H1 (cell line): Measurements from ENCODE around the gene ZNF423. TPM values are rescaled to one million over a fixed set of nuclear protein-coding genes. Genes with fewer than 3 reads are reported as not detected.

Source experiments
- CTCF ChIA-PET: fragments of 300-600 bp; sonication (Branson Sonifier 250); formaldehyde crosslinking; loops from one replicate; lab custom pipeline; 2021; ENCODE audit not compliant: partially characterized antibody; lab: Charles Lee
- POLR2A ChIA-PET: fragments of 300-600 bp; sonication (Branson Sonifier 250); formaldehyde crosslinking; loops from one replicate; lab custom pipeline; 2021; ENCODE audit warnings: inconsistent platforms; ENCODE audit not compliant: partially characterized antibody; lab: Charles Lee
- DNase-seq, 2 experiments: peaks; one replicate each; pipeline versions ENCODE4 v3.0.0 to v3.0.0-alpha.2; 2010 to 2022; ENCODE audit warnings: low spot score in 2 of 2, low read depth in 1 of 2, mixed read lengths in 1 of 2
- FAIRE-seq: peaks from 2 replicates; lab custom pipeline; 2011; peaks lifted over from hg19 to GRCh38; lab: Jason Lieb, UNC
- H2AFZ ChIP-seq: 2 replicates; pipeline ENCODE4 v1.8.1; 2012; ENCODE audit warnings: low read length, inconsistent platforms
- H2AK5ac ChIP-seq: 2 replicates; pipeline ENCODE4 v1.6.1; 2013; ENCODE audit warnings: low read depth, low read length
- H2BK120ac ChIP-seq: replicated peaks from 2 replicates; pipeline ENCODE3; 2013; ENCODE audit warnings: low read depth, low read length, inconsistent platforms
- H2BK12ac ChIP-seq: 2 replicates; pipeline ENCODE4 v1.6.1; 2013; ENCODE audit warnings: low read depth, low read length
- H2BK15ac ChIP-seq: 2 replicates; pipeline ENCODE4 v1.6.1; 2013; ENCODE audit warnings: low read length
- H2BK20ac ChIP-seq: 2 replicates; pipeline ENCODE4 v1.6.1; 2013; ENCODE audit warnings: low read length
- H2BK5ac ChIP-seq: 2 replicates; pipeline ENCODE4 v1.6.1; 2013; ENCODE audit warnings: low read depth, low read length
- H3K14ac ChIP-seq: 2 replicates; pipeline ENCODE4 v1.6.1; 2013; ENCODE audit warnings: inconsistent platforms; ENCODE audit not compliant: insufficient read length
- H3K18ac ChIP-seq: 2 replicates; pipeline ENCODE4 v1.6.1; 2013; ENCODE audit warnings: low read length; ENCODE audit errors: extremely low read depth
- H3K23ac ChIP-seq: 2 replicates; pipeline ENCODE4 v1.6.1; 2013; ENCODE audit warnings: inconsistent platforms; ENCODE audit not compliant: insufficient read length
- H3K23me2 ChIP-seq: 2 replicates; pipeline ENCODE4 v1.6.1; 2013; ENCODE audit warnings: low read depth, low read length
- H3K27ac ChIP-seq: 2 replicates; pipeline ENCODE4 v1.6.1; 2011; ENCODE audit warnings: low read depth, low read length, inconsistent platforms
- H3K27me3 ChIP-seq, 4 experiments: replicated peaks in 1 of 4; 1 replicate in 1 of 4; 2 replicates in 3 of 4; pipeline versions ENCODE4 v1.6.1 to v1.8.1; 2011 to 2013; ENCODE audit warnings: low read length in 3 of 4, mild to moderate bottlenecking in 3 of 4, inconsistent platforms in 2 of 4, mixed read lengths in 2 of 4, moderate library complexity in 1 of 4; ENCODE audit not compliant: control insufficient read depth in 3 of 4, insufficient read depth in 3 of 4; ENCODE audit errors: extremely low read depth in 1 of 4
- H3K36me3 ChIP-seq, 4 experiments: 2 replicates each; pipeline versions ENCODE4 v1.6.1 to v1.8.1; 2011 to 2013; ENCODE audit warnings: mild to moderate bottlenecking in 4 of 4, low read length in 3 of 4, moderate library complexity in 2 of 4, control low read depth in 1 of 4, inconsistent platforms in 1 of 4; ENCODE audit not compliant: insufficient read depth in 4 of 4, control insufficient read depth in 2 of 4
- H3K4ac ChIP-seq: replicated peaks from 2 replicates; pipeline ENCODE3; 2013; ENCODE audit warnings: low read length, low read depth, mixed read lengths, inconsistent platforms; ENCODE audit not compliant: insufficient read length
- H3K4me1 ChIP-seq, 4 experiments: replicated peaks in 1 of 4; 1 replicate in 1 of 4; 2 replicates in 3 of 4; pipeline versions ENCODE4 v1.6.1 to v1.8.1; 2011 to 2013; ENCODE audit warnings: low read length in 3 of 4, inconsistent platforms in 2 of 4, mixed read lengths in 1 of 4; ENCODE audit not compliant: insufficient read depth in 4 of 4, control insufficient read depth in 3 of 4
- H3K4me2 ChIP-seq, 2 experiments: 2 replicates each; pipeline versions ENCODE4 v1.6.1 to v1.8.1; 2011 to 2013; ENCODE audit warnings: low read depth in 2 of 2, low read length in 2 of 2, control low read depth in 1 of 2, inconsistent platforms in 1 of 2, mild to moderate bottlenecking in 1 of 2; ENCODE audit not compliant: insufficient read depth in 1 of 2
- H3K4me3 ChIP-seq, 4 experiments: fragments of 200-600, 300-600 bp in 1 of 4; sonication (generic), shearing (Covaris generic), sonication (Bioruptor Twin) in 1 of 4; 2 replicates each; pipeline versions ENCODE4 v1.5.1 to v1.8.1; 2011 to 2016; ENCODE audit warnings: low read length in 4 of 4, low read depth in 3 of 4, control low read depth in 2 of 4, inconsistent platforms in 2 of 4, mild to moderate bottlenecking in 2 of 4, mixed read lengths in 1 of 4, moderate library complexity in 1 of 4; ENCODE audit not compliant: insufficient read depth in 2 of 4; ENCODE audit errors: extremely low read depth in 1 of 4
- H3K56ac ChIP-seq: replicated peaks from 2 replicates; pipeline ENCODE3; 2013; ENCODE audit warnings: low read depth, mild to moderate bottlenecking, mixed read lengths, low read length, inconsistent platforms; ENCODE audit not compliant: insufficient read length
- H3K79me1 ChIP-seq: 2 replicates; pipeline ENCODE4 v1.6.1; 2013; ENCODE audit warnings: low read depth, low read length, control low read depth
- H3K79me2 ChIP-seq, 2 experiments: 2 replicates each; pipeline versions ENCODE4 v1.6.1 to v1.8.1; 2012 to 2013; ENCODE audit warnings: low read length in 2 of 2, mild to moderate bottlenecking in 2 of 2, inconsistent platforms in 1 of 2; ENCODE audit not compliant: insufficient read depth in 2 of 2, control insufficient read depth in 1 of 2
- H3K9ac ChIP-seq, 4 experiments: replicated peaks in 1 of 4; 1 replicate in 1 of 4; 2 replicates in 3 of 4; pipeline versions ENCODE4 v1.6.1 to v1.8.1; 2011 to 2013; ENCODE audit warnings: low read depth in 3 of 4, low read length in 3 of 4, control low read depth in 2 of 4, mild to moderate bottlenecking in 2 of 4, moderate library complexity in 2 of 4, inconsistent platforms in 1 of 4; ENCODE audit errors: extremely low read depth in 1 of 4
- H3K9me3 ChIP-seq, 2 experiments: 2 replicates each; pipeline versions ENCODE4 v1.6.1 to v1.8.1; 2012 to 2013; ENCODE audit warnings: mild to moderate bottlenecking in 2 of 2, moderate library complexity in 2 of 2, control low read depth in 1 of 2, inconsistent platforms in 1 of 2, low read depth in 1 of 2, low read length in 1 of 2, mixed read lengths in 1 of 2; ENCODE audit not compliant: insufficient read depth in 2 of 2
- H4K20me1 ChIP-seq, 2 experiments: replicated peaks in 1 of 2; 2 replicates each; pipeline versions ENCODE3 to v1.8.1; 2011 to 2013; ENCODE audit warnings: inconsistent platforms in 2 of 2, low read length in 2 of 2, mild to moderate bottlenecking in 1 of 2; ENCODE audit not compliant: insufficient read depth in 2 of 2, control insufficient read depth in 1 of 2
- H4K5ac ChIP-seq: 2 replicates; pipeline ENCODE4 v1.6.1; 2013; ENCODE audit warnings: low read length, low read depth, mixed read lengths, inconsistent platforms; ENCODE audit not compliant: insufficient read length
- H4K8ac ChIP-seq: 2 replicates; pipeline ENCODE4 v1.8.0; 2013; ENCODE audit warnings: mild to moderate bottlenecking, moderate library complexity, low read length, inconsistent platforms; ENCODE audit not compliant: insufficient read depth; ENCODE audit errors: extremely low read depth
- H4K91ac ChIP-seq: replicated peaks from 2 replicates; pipeline ENCODE3; 2013; ENCODE audit warnings: low read length, mixed read lengths, inconsistent platforms; ENCODE audit not compliant: insufficient read length
- ATF2 ChIP-seq: IDR thresholded peaks from 2 replicates; pipeline ENCODE4 v1.6.1; 2012; ENCODE audit warnings: low read length, inconsistent platforms
- ATF3 ChIP-seq: IDR thresholded peaks from 2 replicates; pipeline ENCODE4 v1.6.1; 2011; ENCODE audit warnings: low read depth, mild to moderate bottlenecking, low read length; ENCODE audit not compliant: insufficient read depth
- CBX8 ChIP-seq: fragments of 300-800, 300-1000 bp; sonication (generic); IDR thresholded peaks from 2 replicates; pipeline ENCODE4 v1.7.1; 2016; ENCODE audit warnings: low read depth, low read length, borderline replicate concordance
- EP300 ChIP-seq, 2 experiments: IDR thresholded peaks; 1 replicate in 1 of 2; 2 replicates in 1 of 2; pipeline ENCODE4 v1.6.1; 2011 to 2012; ENCODE audit warnings: low read depth in 2 of 2, low read length in 2 of 2, mild to moderate bottlenecking in 2 of 2, borderline replicate concordance in 1 of 2, inconsistent platforms in 1 of 2, moderate library complexity in 1 of 2
- KDM1A ChIP-seq: fragments of 200-600, 300-600 bp; sonication (generic); IDR thresholded peaks from 2 replicates; pipeline ENCODE4 v1.7.1; 2016; ENCODE audit warnings: mild to moderate bottlenecking, low read length, borderline replicate concordance
- KDM4A ChIP-seq: IDR thresholded peaks from one replicate; pipeline ENCODE4 v1.7.1; 2012; ENCODE audit warnings: low read depth, mild to moderate bottlenecking, moderate library complexity, low read length, inconsistent platforms; ENCODE audit not compliant: severe bottlenecking
- MAFK ChIP-seq: IDR thresholded peaks from 2 replicates; pipeline ENCODE4 v1.6.1; 2012; ENCODE audit warnings: low read depth, mild to moderate bottlenecking, improper control_type of control experiment, low read length
- RNF2 ChIP-seq: fragments of 200-900, 300-1000 bp; sonication (generic); IDR thresholded peaks from 2 replicates; pipeline ENCODE4 v1.7.1; 2016; ENCODE audit warnings: borderline replicate concordance, low read depth, mild to moderate bottlenecking, antibody characterized with exemption, low read length; ENCODE audit not compliant: poor library complexity, severe bottlenecking; ENCODE audit errors: missing control alignments
- TAF7 ChIP-seq: optimal IDR thresholded peaks from 2 replicates; pipeline ENCODE3; 2011; ENCODE audit warnings: low read depth, mild to moderate bottlenecking, inconsistent platforms, low read length, moderate library complexity, borderline replicate concordance
- WGBS, 2 experiments: shearing (Covaris generic) in 1 of 2; methylation state at CpG; one replicate each; pipeline versions ENCODE4 v1.1.6 to v1.1.7; 2013 to 2015; ENCODE audit warnings: low lambda C conversion rate in 2 of 2, mixed read lengths in 2 of 2, inconsistent platforms in 1 of 2, low coverage in 1 of 2, missing lambda C conversion rate in 1 of 2; ENCODE audit not compliant: insufficient replicate concordance in 2 of 2, insufficient coverage in 1 of 2, insufficient read length in 1 of 2; ENCODE audit errors: extremely low coverage in 1 of 2, missing lambda C conversion rate in 1 of 2; 5-methylcytosine and 5-hydroxymethylcytosine counted together
- polyA plus RNA-seq, 7 experiments: library from polyadenylated mRNA; depleted of rRNA in 3 of 7; stranded (reverse) in 5 of 7; unstranded in 2 of 7; fragments of >200 nt in 5 of 7; fragments of 200-250 nt in 2 of 7; gene quantifications; 1 replicate in 5 of 7; 2 replicates in 1 of 7; 4 replicates in 1 of 7; pipeline versions ENCODE4 v1.2.1 to v1.2.3, GENCODE V29; 2011 to 2013; ENCODE audit warnings: missing spikeins in 2 of 7, mixed read lengths in 2 of 7
- total RNA-seq: library from RNA; stranded (reverse); fragmentation: NEBNext Ultra II Directional; extraction: Animal tissue kit (Norgen Biotek cat#: 25700); gene quantifications from 2 replicates; pipeline ENCODE4 v1.2.1, GENCODE V29; 2021

Gene ZNF423
- total and polyA plus RNA-seq, 2 of the 8 experiments (the other 6 are each of a cell fraction or from before 2014, with no cell fraction given), result 38.2 to 52.3 TPM

- no peak overlapping the region for H2BK12ac ChIP-seq
- H3K27ac ChIP-seq, result no peak overlapping the region
- no peak overlapping the region for H2AFZ ChIP-seq
- H3K56ac ChIP-seq, result no peak overlapping the region
- no peak overlapping the region for H3K4ac ChIP-seq
- no peaks in the 10 kb centered on the region for H3K27me3 ChIP-seq
- H3K79me1 ChIP-seq, result peaks cover 4% of the 10 kb centered on the region
- 94% methylated on average over 9 of the region's 9 CpGs; no CpG with 5 or more reads in 1 of the 2 experiments for WGBS, 2 experiments
- no peak overlapping the region for H3K4me2 ChIP-seq
- no peak overlapping the region for H3K23ac ChIP-seq
- H3K9ac ChIP-seq, result no peak overlapping the region
- H2AK5ac ChIP-seq, result no peak overlapping the region
- no peak overlapping the region for H3K4me3 ChIP-seq
- peak in 1 of 2 experiments; percentile 35 for DNase-seq
- ChIA-PET CTCF (interaction anchor here (1.0 to 4.0 kb wide), 3 partner anchors 11 to 90 kb away, joined by 3 to 16 read pairs (median 5); no protein-coding TSS in a partner anchor), POLR2A (interaction anchor here (1.4 kb wide), 1 partner anchor 11 kb away, joined by 4 read pairs; no protein-coding TSS in a partner anchor)
- 0 out of 2 replicates have a peak overlapping the region, but pooled peaks have one; percentile 9 for H2BK5ac ChIP-seq
- H4K20me1 ChIP-seq, result peaks cover 0 to 5% of the 10 kb centered on the region in 2 experiments
- FAIRE-seq, result no peak
- H3K4me1 ChIP-seq, result peaks cover 3 to 23% (median 9%) of the 10 kb centered on the region in 4 experiments; a peak in 6 of 7 replicates
- H3K36me3 ChIP-seq, result no peaks in the 10 kb centered on the region
- H4K91ac ChIP-seq, result no peak overlapping the region
- H4K5ac ChIP-seq, result no peak overlapping the region
- H3K23me2 ChIP-seq, result no peaks in the 10 kb centered on the region; the same call in 1 of the 2 replicates
- H3K18ac ChIP-seq, result no peak overlapping the region
- no peak overlapping the region for H2BK120ac ChIP-seq
- no peak overlapping the region for H2BK15ac ChIP-seq
- H3K14ac ChIP-seq, result no peak overlapping the region
- no peak overlapping the region for H4K8ac ChIP-seq
- H3K79me2 ChIP-seq, result peaks cover 0 to 4% of the 10 kb centered on the region in 2 experiments; a peak in 1 of 4 replicates
- H2BK20ac ChIP-seq, result no peak overlapping the region
- H3K9me3 ChIP-seq, result no peaks in the 10 kb centered on the region
- TF ChIP-seq ATF3, result no peak
- TF ChIP-seq KDM1A, result no peak
- TF ChIP-seq TAF7, result no peak
- no peak for TF ChIP-seq KDM4A
- no peak for TF ChIP-seq CBX8
- TF ChIP-seq EP300 (IDR thresholded peaks at IDR 0.05; ENCODE audit: borderline replicate concordance in 1 of 2, low read depth in 2 of 2, low read length in 2 of 2), result no peak
- TF ChIP-seq MAFK, result no peak
- TF ChIP-seq ATF2, result no peak
- no peak for TF ChIP-seq RNF2
These were observed 252.0 kb downstream of the ZNF423 start for GRCh38 chr16:49603956-49604355.
